Mesendoderm (in vitro differentiated cells): ENCODE data around the gene ERLEC1.

ENCODE experiments used
- DNase-seq: peaks from one replicate; pipeline ENCODE4 v3.0.0; 2013
- H2AK5ac ChIP-seq: 2 replicates; pipeline ENCODE4 v1.6.1; 2013; ENCODE audit warnings: low read length, inconsistent platforms
- H2BK120ac ChIP-seq: 2 replicates; pipeline ENCODE4 v1.6.1; 2013; ENCODE audit warnings: low read depth, mild to moderate bottlenecking, low read length, moderate library complexity, mixed read lengths
- H2BK15ac ChIP-seq: replicated peaks from 2 replicates; pipeline ENCODE4 v1.6.1; 2013; ENCODE audit warnings: low read depth, mild to moderate bottlenecking, moderate library complexity
- H2BK5ac ChIP-seq: 2 replicates; pipeline ENCODE4 v1.6.1; 2013; ENCODE audit warnings: low read length, inconsistent platforms
- H3K18ac ChIP-seq: 2 replicates; pipeline ENCODE4 v1.6.1; 2013; ENCODE audit warnings: mild to moderate bottlenecking, low read length, mixed read lengths
- H3K23ac ChIP-seq: one replicate; pipeline ENCODE4 v1.6.1; 2013; ENCODE audit warnings: low read length
- H3K27ac ChIP-seq: 2 replicates; pipeline ENCODE4 v1.5.1; 2013; ENCODE audit warnings: low read depth, mild to moderate bottlenecking, inconsistent platforms, low read length, moderate library complexity
- H3K27me3 ChIP-seq: 2 replicates; pipeline ENCODE4 v1.6.1; 2013; ENCODE audit warnings: low read length, control low read depth, mild to moderate bottlenecking, inconsistent platforms; ENCODE audit not compliant: insufficient read depth, poor library complexity
- H3K36me3 ChIP-seq: 2 replicates; pipeline ENCODE4 v1.6.1; 2013; ENCODE audit warnings: low read length, inconsistent platforms; ENCODE audit not compliant: control insufficient read depth, insufficient read depth
- H3K4ac ChIP-seq: one replicate; pipeline ENCODE4 v1.6.1; 2013; ENCODE audit warnings: low read depth, mild to moderate bottlenecking, low read length, moderate library complexity
- H3K4me1 ChIP-seq: 2 replicates; pipeline ENCODE4 v1.6.1; 2013; ENCODE audit warnings: low read depth, low read length, inconsistent platforms; ENCODE audit not compliant: control insufficient read depth
- H3K4me2 ChIP-seq: 2 replicates; pipeline ENCODE4 v1.6.1; 2013; ENCODE audit warnings: low read length
- H3K4me3 ChIP-seq: 2 replicates; pipeline ENCODE4 v1.5.1; 2013; ENCODE audit warnings: mild to moderate bottlenecking, low read length
- H3K56ac ChIP-seq: one replicate; pipeline ENCODE4 v1.6.1; 2013; ENCODE audit warnings: low read length
- H3K79me1 ChIP-seq: 2 replicates; pipeline ENCODE4 v1.6.1; 2013; ENCODE audit warnings: low read length, inconsistent platforms
- H3K79me2 ChIP-seq: 2 replicates; pipeline ENCODE4 v1.6.1; 2013; ENCODE audit warnings: mild to moderate bottlenecking, low read length; ENCODE audit not compliant: control insufficient read depth, insufficient read depth
- H3K9ac ChIP-seq: 2 replicates; pipeline ENCODE4 v1.6.1; 2013; ENCODE audit warnings: low read length, inconsistent platforms
- H4K5ac ChIP-seq: one replicate; pipeline ENCODE4 v1.6.1; 2013; ENCODE audit warnings: low read length
- H4K8ac ChIP-seq: one replicate; pipeline ENCODE4 v1.6.1; 2013; ENCODE audit warnings: low read depth, mild to moderate bottlenecking, control low read depth, low read length, moderate library complexity
- WGBS: extraction: QIAGEN DNeasy Blood & Tissue Kit; methylation state at CpG from one replicate; pipeline ENCODE4 v1.1.7; 2013; ENCODE audit warnings: low lambda C conversion rate, missing lambda C conversion rate; ENCODE audit not compliant: insufficient coverage; ENCODE audit errors: extremely low coverage; 5-methylcytosine and 5-hydroxymethylcytosine counted together

ERLEC1 gene

GRCh38 chr2:53770264-53770663 lies 16.6 kb upstream of the ERLEC1 start:
- no peaks in the 10 kb centered on the region for H3K4me1 ChIP-seq
- DNase-seq = no peak
- no peak overlapping the region for H3K4me3 ChIP-seq

GRCh38 chr2:53777134-53777533 lies 9.7 kb upstream of the ERLEC1 start:
- Histone ChIP-seq H3K18ac (no peak overlapping the region), H2BK15ac (no peak overlapping the region), H3K27me3 (no peaks in the 10 kb centered on the region), H2AK5ac (no peak overlapping the region), H3K4me2 (no peak overlapping the region), H3K4me3 (no peak overlapping the region), H3K36me3 (no peaks in the 10 kb centered on the region), H4K8ac (no peak overlapping the region), H3K4ac (no peak overlapping the region), H4K5ac (no peak overlapping the region), H3K79me1 (peaks cover 3% of the 10 kb centered on the region), H3K27ac (no peak overlapping the region), H2BK120ac (no peak overlapping the region), H3K56ac (no peak overlapping the region), H3K79me2 (peaks cover 18% of the 10 kb centered on the region), H3K4me1 (no peaks in the 10 kb centered on the region), H2BK5ac (no peak overlapping the region), H3K9ac (no peak overlapping the region), H3K23ac (no peak overlapping the region)
- no peak for DNase-seq
- WGBS = 100% methylated on average over 1 of the region's 1 CpG

More at GRCh38 chr2:53770264-53770663, 16.6 kb upstream of the ERLEC1 start:
- no peak overlapping the region for H3K27ac ChIP-seq
- H3K36me3 ChIP-seq = no peaks in the 10 kb centered on the region
- no peak overlapping the region for H3K4me2 ChIP-seq
- H3K79me2 ChIP-seq = no peaks in the 10 kb centered on the region
- no peak overlapping the region for H3K4ac ChIP-seq
- H2BK5ac ChIP-seq = no peak overlapping the region
- H2AK5ac ChIP-seq = no peak overlapping the region
- H2BK120ac ChIP-seq = no peak overlapping the region
- no peak overlapping the region for H4K8ac ChIP-seq
- no peak overlapping the region for H4K5ac ChIP-seq
- H3K9ac ChIP-seq = no peak overlapping the region
- no peaks in the 10 kb centered on the region for H3K79me1 ChIP-seq
- no peak overlapping the region for H3K56ac ChIP-seq
- no CpG with 5 or more reads among the region's 4 CpGs for WGBS
- H3K23ac ChIP-seq = no peak overlapping the region
- no peak overlapping the region for H3K18ac ChIP-seq
- no peak overlapping the region for H2BK15ac ChIP-seq
- H3K27me3 ChIP-seq = no peaks in the 10 kb centered on the region

- peaks cover 25% of the 10 kb centered on the region for H3K79me2 ChIP-seq
- H3K79me1 ChIP-seq = peaks cover 4% of the 10 kb centered on the region
- H3K4ac ChIP-seq = no peak overlapping the region
- no peak overlapping the region for H2BK120ac ChIP-seq
- H3K27me3 ChIP-seq = no peaks in the 10 kb centered on the region
- no peaks in the 10 kb centered on the region for H3K36me3 ChIP-seq
- H3K4me1 ChIP-seq = no peaks in the 10 kb centered on the region
- no peak overlapping the region for H2BK15ac ChIP-seq
- H3K4me3 ChIP-seq = no peak overlapping the region
- no peak overlapping the region for H3K23ac ChIP-seq
- no peak overlapping the region for H3K56ac ChIP-seq
- H4K5ac ChIP-seq = no peak overlapping the region
- no peak for DNase-seq
- H3K4me2 ChIP-seq = no peak overlapping the region
- no peak overlapping the region for H3K18ac ChIP-seq
- H2BK5ac ChIP-seq = no peak overlapping the region
- no CpG with 5 or more reads among the region's 5 CpGs for WGBS
- H3K27ac ChIP-seq = no peak overlapping the region
- H3K9ac ChIP-seq = no peak overlapping the region
- H2AK5ac ChIP-seq = no peak overlapping the region
- no peak overlapping the region for H4K8ac ChIP-seq
Measured at GRCh38 chr2:53778536-53779162, 8.2 kb upstream of the ERLEC1 start.

- no peak overlapping the region for H3K18ac ChIP-seq
- no CpG with 5 or more reads among the region's 4 CpGs for WGBS
Measured at GRCh38 chr2:53780056-53780455, 6.8 kb upstream of the ERLEC1 start.

GRCh38 chr2:53782676-53783075 lies 4.2 kb upstream of the ERLEC1 start:
- Histone ChIP-seq H3K4me3 (no peak overlapping the region), H3K23ac (no peak overlapping the region), H3K4me2 (no peak overlapping the region), H3K36me3 (no peaks in the 10 kb centered on the region), H3K56ac (no peak overlapping the region), H3K27ac (no peak overlapping the region), H3K79me1 (peaks cover 12% of the 10 kb centered on the region), H2BK15ac (no peak overlapping the region), H3K4me1 (no peaks in the 10 kb centered on the region), H2BK5ac (no peak overlapping the region), H3K27me3 (no peaks in the 10 kb centered on the region), H3K9ac (no peak overlapping the region), H4K8ac (no peak overlapping the region), H3K4ac (no peak overlapping the region), H3K79me2 (peaks cover 48% of the 10 kb centered on the region), H3K18ac (no peak overlapping the region), H4K5ac (no peak overlapping the region), H2AK5ac (no peak overlapping the region), H2BK120ac (no peak overlapping the region)
- WGBS = no CpG with 5 or more reads among the region's 8 CpGs
- no peak for DNase-seq

More at GRCh38 chr2:53780056-53780455, 6.8 kb upstream of the ERLEC1 start:
- Histone ChIP-seq H3K79me1 (peaks cover 8% of the 10 kb centered on the region), H3K4ac (no peak overlapping the region), H3K27ac (no peak overlapping the region), H3K4me1 (no peaks in the 10 kb centered on the region), H4K8ac (no peak overlapping the region), H3K56ac (no peak overlapping the region), H2AK5ac (no peak overlapping the region), H3K9ac (no peak overlapping the region), H4K5ac (no peak overlapping the region), H3K4me2 (no peak overlapping the region), H2BK15ac (no peak overlapping the region), H2BK120ac (no peak overlapping the region), H3K27me3 (no peaks in the 10 kb centered on the region), H3K79me2 (peaks cover 37% of the 10 kb centered on the region), H3K36me3 (no peaks in the 10 kb centered on the region), H3K23ac (no peak overlapping the region), H3K4me3 (no peak overlapping the region), H2BK5ac (no peak overlapping the region)
- no peak for DNase-seq

- Histone ChIP-seq H3K4me3 (no peak overlapping the region), H3K36me3 (no peaks in the 10 kb centered on the region)
Measured at GRCh38 chr2:53784436-53784835, 2.4 kb upstream of the ERLEC1 start.

More at GRCh38 chr2:53784436-53784835, 2.4 kb upstream of the ERLEC1 start:
- H2BK15ac ChIP-seq = no peak overlapping the region
- H3K27ac ChIP-seq = no peak overlapping the region
- no peak overlapping the region for H2BK5ac ChIP-seq
- H4K8ac ChIP-seq = no peak overlapping the region
- H3K79me1 ChIP-seq = peaks cover 13% of the 10 kb centered on the region
- no peak overlapping the region for H3K23ac ChIP-seq
- H3K56ac ChIP-seq = peak overlapping the region; percentile 47
- no peak overlapping the region for H3K4ac ChIP-seq
- no peak overlapping the region for H3K4me2 ChIP-seq
- H4K5ac ChIP-seq = no peak overlapping the region
- H2AK5ac ChIP-seq = no peak overlapping the region
- no peak for DNase-seq
- H3K79me2 ChIP-seq = peaks cover 52% of the 10 kb centered on the region
- H3K4me1 ChIP-seq = no peaks in the 10 kb centered on the region
- peak overlapping the region; percentile 37 for H3K9ac ChIP-seq
- H2BK120ac ChIP-seq = no peak overlapping the region
- no peaks in the 10 kb centered on the region for H3K27me3 ChIP-seq
- H3K18ac ChIP-seq = no peak overlapping the region
